ENCODE results near the gene TMEM59L.
A peak's percentile ranks its signal among the peaks of the same experiment; 100 is the strongest.

Gene TMEM59L

DNA sequence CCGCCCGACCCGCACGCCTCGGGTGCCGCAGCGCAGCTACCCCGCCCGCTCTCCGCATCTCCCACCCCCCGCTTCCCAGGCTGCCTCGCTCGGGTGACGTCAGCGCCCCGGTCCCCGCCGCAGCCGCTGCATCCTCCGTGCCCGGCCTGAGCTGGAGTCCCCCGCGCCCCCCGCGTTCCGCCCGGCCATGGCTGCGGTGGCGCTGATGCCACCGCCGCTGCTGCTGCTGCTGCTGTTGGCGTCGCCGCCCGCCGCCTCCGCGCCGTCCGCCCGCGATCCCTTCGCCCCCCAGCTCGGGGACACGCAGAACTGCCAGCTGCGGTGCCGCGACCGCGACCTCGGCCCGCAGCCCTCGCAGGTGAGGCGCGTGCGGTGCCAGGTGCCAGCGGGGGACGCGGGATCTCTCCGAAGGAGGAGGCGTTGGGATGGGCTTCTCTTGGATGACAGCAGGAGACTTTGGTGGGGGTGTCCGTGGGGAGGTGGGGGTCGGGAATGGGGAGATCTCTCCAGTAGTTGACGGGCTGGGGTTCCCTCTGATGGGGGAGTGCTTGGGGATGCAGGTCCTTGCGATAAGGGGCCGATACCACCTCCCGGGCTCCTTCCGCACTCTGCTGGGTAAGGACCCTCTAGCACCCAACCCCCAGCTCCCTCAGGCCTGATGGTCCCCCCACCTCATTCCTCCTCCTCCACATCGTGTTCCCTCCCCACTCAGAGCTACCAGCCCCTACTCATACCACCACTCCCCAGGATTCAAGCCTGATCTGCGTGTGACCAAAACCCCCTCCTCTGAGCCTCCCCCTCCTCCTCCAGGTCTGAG lies at the start of gene TMEM59L:
Gene TMEM59L, plus strand, starts transcription at position 99 of the 817 bp plus-strand sequence. Its CDS starts 89 bp downstream, at position 188.
- peak within 1 kb of the TSS; percentile 6 for H3K4me3 ChIP-seq (ENCODE audit: low read depth, low read length)
- DNase-seq (ENCODE audit: low read depth, low spot score), result no peak
- in situ Hi-C loops (cut with HindIII; ENCODE audit: low sequenced_read_pairs), result no loop called here
- TF ChIP-seq CTCF (IDR thresholded peaks at IDR 0.05; ENCODE audit: low read depth, low read length), result no peak

DNA sequence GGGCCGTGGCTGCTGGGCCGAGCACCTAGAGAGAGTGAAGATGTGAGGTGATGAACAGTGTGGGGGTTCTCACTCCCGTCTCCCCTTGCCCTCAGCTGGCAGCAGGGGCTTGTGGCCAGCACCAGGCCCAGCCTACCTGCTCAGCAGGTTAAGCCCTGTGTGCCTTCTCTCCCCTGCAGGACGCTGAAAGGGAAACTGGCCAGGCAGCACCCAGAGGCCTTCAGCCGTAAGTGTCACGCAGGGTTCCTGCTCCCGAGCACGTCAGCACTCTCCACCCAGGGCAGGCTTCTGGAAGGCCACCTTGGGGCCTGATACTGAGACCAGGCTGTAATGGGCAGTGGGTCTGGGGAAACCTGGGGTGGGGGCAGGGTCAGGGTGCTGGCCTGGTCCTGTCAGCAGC lies 45.7 kb upstream of the TMEM59L start:
- no peak for DNase-seq (ENCODE audit: low read depth, low spot score)
- in situ Hi-C loops (cut with HindIII; ENCODE audit: low sequenced_read_pairs), result no loop called here
- no peak for TF ChIP-seq CTCF (IDR thresholded peaks at IDR 0.05; ENCODE audit: low read depth, low read length)
- no peak overlapping the region for H3K4me3 ChIP-seq (ENCODE audit: low read depth, low read length)

DNA sequence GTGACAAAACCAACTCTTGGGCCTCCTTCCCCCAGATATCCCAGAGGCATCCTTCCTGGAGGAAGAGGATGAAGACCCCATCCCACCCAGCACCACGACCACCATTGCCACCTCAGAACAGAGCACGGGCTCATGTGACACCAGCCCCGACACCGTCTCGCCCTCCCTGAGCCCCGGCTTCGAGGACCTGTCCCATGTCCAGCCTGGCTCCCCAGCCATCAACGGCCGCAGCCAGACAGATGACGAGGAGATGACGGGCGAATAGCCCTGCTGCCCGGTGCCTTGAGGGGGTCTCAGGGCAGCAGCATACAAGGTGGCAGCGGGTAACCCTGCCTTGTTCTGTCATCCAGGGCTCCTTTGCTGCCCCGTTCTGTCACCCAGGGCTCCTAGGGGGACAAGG lies 44.3 kb upstream of the TMEM59L start:
- no peak overlapping the region for H3K4me3 ChIP-seq (ENCODE audit: low read depth, low read length)
- in situ Hi-C loops (cut with HindIII; ENCODE audit: low sequenced_read_pairs), result no loop called here
- no peak for DNase-seq (ENCODE audit: low read depth, low spot score)
- no peak for TF ChIP-seq CTCF (IDR thresholded peaks at IDR 0.05; ENCODE audit: low read depth, low read length)

DNA sequence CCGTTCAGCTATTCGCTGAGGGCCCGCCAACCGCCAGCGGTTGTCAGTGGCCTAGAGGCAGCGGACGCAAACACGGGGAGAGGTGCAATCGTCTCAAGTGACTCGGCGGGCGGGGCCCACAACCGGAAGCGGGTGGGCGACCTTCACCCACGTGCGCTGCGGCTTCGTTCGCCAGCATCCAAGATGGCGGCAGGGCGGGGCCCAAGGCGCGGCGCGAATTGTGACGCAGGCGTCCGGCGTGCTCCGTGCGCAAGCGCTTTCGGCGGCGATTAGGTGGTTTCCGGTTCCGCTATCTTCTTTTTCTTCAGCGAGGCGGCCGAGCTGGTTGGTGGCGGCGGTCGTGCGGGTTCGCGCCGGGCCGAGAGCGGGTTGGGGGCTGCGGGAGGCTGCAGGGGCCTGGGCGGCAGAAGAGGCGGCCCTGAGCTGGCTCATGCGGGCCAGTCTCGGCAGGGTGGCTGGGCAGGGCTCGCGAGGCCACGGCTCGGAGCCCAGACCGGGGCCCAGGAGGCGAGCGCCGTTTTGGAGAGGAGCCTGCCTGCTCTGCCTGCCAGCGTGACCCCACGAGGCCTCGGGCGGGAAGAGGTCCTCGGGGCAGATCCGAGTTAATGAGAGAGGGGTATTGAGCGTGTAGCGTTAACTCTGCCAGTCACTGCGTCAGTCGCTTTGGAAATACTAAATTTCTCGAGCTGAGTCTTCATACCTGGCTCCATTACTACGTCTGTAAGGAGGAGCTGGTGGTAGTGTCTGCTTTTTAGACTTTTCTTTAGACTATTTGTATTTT lies 40.9 kb upstream of the TMEM59L start, which contains the start of gene UBA52:
Gene UBA52, plus strand, starts transcription at position 294 of the 781 bp plus-strand sequence. CDS start 1,444 bp downstream, outside the sequence.
- in situ Hi-C loops (cut with HindIII; ENCODE audit: low sequenced_read_pairs), result no loop called here
- TF ChIP-seq CTCF (IDR thresholded peaks at IDR 0.05; ENCODE audit: low read depth, low read length), result no peak
- H3K4me3 ChIP-seq (ENCODE audit: low read depth, low read length), result peak within 1 kb of the TSS; percentile 98
- peak; percentile 98 for DNase-seq (ENCODE audit: low read depth, low spot score)

GRCh38 chr19:18574691-18575291 lies 37.9 kb upstream of the TMEM59L start:
- in situ Hi-C loops (cut with HindIII; ENCODE audit: low sequenced_read_pairs), result no loop called here

More at GRCh38 chr19:18574691-18575291, 37.9 kb upstream of the TMEM59L start:
- no peak overlapping the region for H3K4me3 ChIP-seq (ENCODE audit: low read depth, low read length)
- TF ChIP-seq CTCF (IDR thresholded peaks at IDR 0.05; ENCODE audit: low read depth, low read length), result no peak
- no peak for DNase-seq (ENCODE audit: low read depth, low spot score)
